H1 (cell line): ENCODE data around the gene OBSL1. TPM values are rescaled to one million over a fixed set of nuclear protein-coding genes. Genes with fewer than 3 reads are reported as not detected.

Source experiments
- CTCF ChIA-PET: fragments of 300-600 bp; sonication (Branson Sonifier 250); formaldehyde crosslinking; loops from one replicate; lab custom pipeline; 2021; ENCODE audit not compliant: partially characterized antibody; lab: Charles Lee
- POLR2A ChIA-PET: fragments of 300-600 bp; sonication (Branson Sonifier 250); formaldehyde crosslinking; loops from one replicate; lab custom pipeline; 2021; ENCODE audit warnings: inconsistent platforms; ENCODE audit not compliant: partially characterized antibody; lab: Charles Lee
- DNase-seq, 2 experiments: peaks; one replicate each; pipeline versions ENCODE4 v3.0.0 to v3.0.0-alpha.2; 2010 to 2022; ENCODE audit warnings: low spot score in 2 of 2, low read depth in 1 of 2, mixed read lengths in 1 of 2
- FAIRE-seq: peaks from 2 replicates; lab custom pipeline; 2011; peaks lifted over from hg19 to GRCh38; lab: Jason Lieb, UNC
- H2AFZ ChIP-seq: 2 replicates; pipeline ENCODE4 v1.8.1; 2012; ENCODE audit warnings: low read length, inconsistent platforms
- H2AK5ac ChIP-seq: 2 replicates; pipeline ENCODE4 v1.6.1; 2013; ENCODE audit warnings: low read depth, low read length
- H2BK120ac ChIP-seq: replicated peaks from 2 replicates; pipeline ENCODE3; 2013; ENCODE audit warnings: low read depth, low read length, inconsistent platforms
- H2BK12ac ChIP-seq: 2 replicates; pipeline ENCODE4 v1.6.1; 2013; ENCODE audit warnings: low read depth, low read length
- H2BK15ac ChIP-seq: 2 replicates; pipeline ENCODE4 v1.6.1; 2013; ENCODE audit warnings: low read length
- H2BK20ac ChIP-seq: 2 replicates; pipeline ENCODE4 v1.6.1; 2013; ENCODE audit warnings: low read length
- H2BK5ac ChIP-seq: 2 replicates; pipeline ENCODE4 v1.6.1; 2013; ENCODE audit warnings: low read depth, low read length
- H3K14ac ChIP-seq: 2 replicates; pipeline ENCODE4 v1.6.1; 2013; ENCODE audit warnings: inconsistent platforms; ENCODE audit not compliant: insufficient read length
- H3K18ac ChIP-seq: 2 replicates; pipeline ENCODE4 v1.6.1; 2013; ENCODE audit warnings: low read length; ENCODE audit errors: extremely low read depth
- H3K23ac ChIP-seq: 2 replicates; pipeline ENCODE4 v1.6.1; 2013; ENCODE audit warnings: inconsistent platforms; ENCODE audit not compliant: insufficient read length
- H3K23me2 ChIP-seq: 2 replicates; pipeline ENCODE4 v1.6.1; 2013; ENCODE audit warnings: low read depth, low read length
- H3K27ac ChIP-seq: 2 replicates; pipeline ENCODE4 v1.6.1; 2011; ENCODE audit warnings: low read depth, low read length, inconsistent platforms
- H3K27me3 ChIP-seq, 4 experiments: replicated peaks in 1 of 4; 1 replicate in 1 of 4; 2 replicates in 3 of 4; pipeline versions ENCODE4 v1.6.1 to v1.8.1; 2011 to 2013; ENCODE audit warnings: low read length in 3 of 4, mild to moderate bottlenecking in 3 of 4, inconsistent platforms in 2 of 4, mixed read lengths in 2 of 4, moderate library complexity in 1 of 4; ENCODE audit not compliant: control insufficient read depth in 3 of 4, insufficient read depth in 3 of 4; ENCODE audit errors: extremely low read depth in 1 of 4
- H3K36me3 ChIP-seq, 4 experiments: 2 replicates each; pipeline versions ENCODE4 v1.6.1 to v1.8.1; 2011 to 2013; ENCODE audit warnings: mild to moderate bottlenecking in 4 of 4, low read length in 3 of 4, moderate library complexity in 2 of 4, control low read depth in 1 of 4, inconsistent platforms in 1 of 4; ENCODE audit not compliant: insufficient read depth in 4 of 4, control insufficient read depth in 2 of 4
- H3K4ac ChIP-seq: replicated peaks from 2 replicates; pipeline ENCODE3; 2013; ENCODE audit warnings: low read length, low read depth, mixed read lengths, inconsistent platforms; ENCODE audit not compliant: insufficient read length
- H3K4me1 ChIP-seq, 4 experiments: replicated peaks in 1 of 4; 1 replicate in 1 of 4; 2 replicates in 3 of 4; pipeline versions ENCODE4 v1.6.1 to v1.8.1; 2011 to 2013; ENCODE audit warnings: low read length in 3 of 4, inconsistent platforms in 2 of 4, mixed read lengths in 1 of 4; ENCODE audit not compliant: insufficient read depth in 4 of 4, control insufficient read depth in 3 of 4
- H3K4me2 ChIP-seq, 2 experiments: 2 replicates each; pipeline versions ENCODE4 v1.6.1 to v1.8.1; 2011 to 2013; ENCODE audit warnings: low read depth in 2 of 2, low read length in 2 of 2, control low read depth in 1 of 2, inconsistent platforms in 1 of 2, mild to moderate bottlenecking in 1 of 2; ENCODE audit not compliant: insufficient read depth in 1 of 2
- H3K4me3 ChIP-seq, 4 experiments: fragments of 200-600, 300-600 bp in 1 of 4; sonication (generic), shearing (Covaris generic), sonication (Bioruptor Twin) in 1 of 4; 2 replicates each; pipeline versions ENCODE4 v1.5.1 to v1.8.1; 2011 to 2016; ENCODE audit warnings: low read length in 4 of 4, low read depth in 3 of 4, control low read depth in 2 of 4, inconsistent platforms in 2 of 4, mild to moderate bottlenecking in 2 of 4, mixed read lengths in 1 of 4, moderate library complexity in 1 of 4; ENCODE audit not compliant: insufficient read depth in 2 of 4; ENCODE audit errors: extremely low read depth in 1 of 4
- H3K56ac ChIP-seq: replicated peaks from 2 replicates; pipeline ENCODE3; 2013; ENCODE audit warnings: low read depth, mild to moderate bottlenecking, mixed read lengths, low read length, inconsistent platforms; ENCODE audit not compliant: insufficient read length
- H3K79me1 ChIP-seq: 2 replicates; pipeline ENCODE4 v1.6.1; 2013; ENCODE audit warnings: low read depth, low read length, control low read depth
- H3K79me2 ChIP-seq, 2 experiments: 2 replicates each; pipeline versions ENCODE4 v1.6.1 to v1.8.1; 2012 to 2013; ENCODE audit warnings: low read length in 2 of 2, mild to moderate bottlenecking in 2 of 2, inconsistent platforms in 1 of 2; ENCODE audit not compliant: insufficient read depth in 2 of 2, control insufficient read depth in 1 of 2
- H3K9ac ChIP-seq, 4 experiments: replicated peaks in 1 of 4; 1 replicate in 1 of 4; 2 replicates in 3 of 4; pipeline versions ENCODE4 v1.6.1 to v1.8.1; 2011 to 2013; ENCODE audit warnings: low read depth in 3 of 4, low read length in 3 of 4, control low read depth in 2 of 4, mild to moderate bottlenecking in 2 of 4, moderate library complexity in 2 of 4, inconsistent platforms in 1 of 4; ENCODE audit errors: extremely low read depth in 1 of 4
- H3K9me3 ChIP-seq, 2 experiments: 2 replicates each; pipeline versions ENCODE4 v1.6.1 to v1.8.1; 2012 to 2013; ENCODE audit warnings: mild to moderate bottlenecking in 2 of 2, moderate library complexity in 2 of 2, control low read depth in 1 of 2, inconsistent platforms in 1 of 2, low read depth in 1 of 2, low read length in 1 of 2, mixed read lengths in 1 of 2; ENCODE audit not compliant: insufficient read depth in 2 of 2
- H4K20me1 ChIP-seq, 2 experiments: replicated peaks in 1 of 2; 2 replicates each; pipeline versions ENCODE3 to v1.8.1; 2011 to 2013; ENCODE audit warnings: inconsistent platforms in 2 of 2, low read length in 2 of 2, mild to moderate bottlenecking in 1 of 2; ENCODE audit not compliant: insufficient read depth in 2 of 2, control insufficient read depth in 1 of 2
- H4K5ac ChIP-seq: 2 replicates; pipeline ENCODE4 v1.6.1; 2013; ENCODE audit warnings: low read length, low read depth, mixed read lengths, inconsistent platforms; ENCODE audit not compliant: insufficient read length
- H4K8ac ChIP-seq: 2 replicates; pipeline ENCODE4 v1.8.0; 2013; ENCODE audit warnings: mild to moderate bottlenecking, moderate library complexity, low read length, inconsistent platforms; ENCODE audit not compliant: insufficient read depth; ENCODE audit errors: extremely low read depth
- H4K91ac ChIP-seq: replicated peaks from 2 replicates; pipeline ENCODE3; 2013; ENCODE audit warnings: low read length, mixed read lengths, inconsistent platforms; ENCODE audit not compliant: insufficient read length
- POLR2A ChIP-seq, 2 experiments: IDR thresholded peaks; 1 replicate in 1 of 2; 2 replicates in 1 of 2; pipeline ENCODE4 v1.6.1; 2011; ENCODE audit warnings: low read depth in 2 of 2, low read length in 2 of 2, mild to moderate bottlenecking in 2 of 2; ENCODE audit errors: control extremely low read depth in 1 of 2
- WGBS, 2 experiments: shearing (Covaris generic) in 1 of 2; methylation state at CpG; one replicate each; pipeline versions ENCODE4 v1.1.6 to v1.1.7; 2013 to 2015; ENCODE audit warnings: low lambda C conversion rate in 2 of 2, mixed read lengths in 2 of 2, inconsistent platforms in 1 of 2, low coverage in 1 of 2, missing lambda C conversion rate in 1 of 2; ENCODE audit not compliant: insufficient replicate concordance in 2 of 2, insufficient coverage in 1 of 2, insufficient read length in 1 of 2; ENCODE audit errors: extremely low coverage in 1 of 2, missing lambda C conversion rate in 1 of 2; 5-methylcytosine and 5-hydroxymethylcytosine counted together
- polyA plus RNA-seq, 7 experiments: library from polyadenylated mRNA; depleted of rRNA in 3 of 7; stranded (reverse) in 5 of 7; unstranded in 2 of 7; fragments of >200 nt in 5 of 7; fragments of 200-250 nt in 2 of 7; gene quantifications; 1 replicate in 5 of 7; 2 replicates in 1 of 7; 4 replicates in 1 of 7; pipeline versions ENCODE4 v1.2.1 to v1.2.3, GENCODE V29; 2011 to 2013; ENCODE audit warnings: missing spikeins in 2 of 7, mixed read lengths in 2 of 7
- total RNA-seq: library from RNA; stranded (reverse); fragmentation: NEBNext Ultra II Directional; extraction: Animal tissue kit (Norgen Biotek cat#: 25700); gene quantifications from 2 replicates; pipeline ENCODE4 v1.2.1, GENCODE V29; 2021

Gene OBSL1
- total and polyA plus RNA-seq, 2 of the 8 experiments (the other 6 are each of a cell fraction or from before 2014, with no cell fraction given), result 116 to 127 TPM

DNA sequence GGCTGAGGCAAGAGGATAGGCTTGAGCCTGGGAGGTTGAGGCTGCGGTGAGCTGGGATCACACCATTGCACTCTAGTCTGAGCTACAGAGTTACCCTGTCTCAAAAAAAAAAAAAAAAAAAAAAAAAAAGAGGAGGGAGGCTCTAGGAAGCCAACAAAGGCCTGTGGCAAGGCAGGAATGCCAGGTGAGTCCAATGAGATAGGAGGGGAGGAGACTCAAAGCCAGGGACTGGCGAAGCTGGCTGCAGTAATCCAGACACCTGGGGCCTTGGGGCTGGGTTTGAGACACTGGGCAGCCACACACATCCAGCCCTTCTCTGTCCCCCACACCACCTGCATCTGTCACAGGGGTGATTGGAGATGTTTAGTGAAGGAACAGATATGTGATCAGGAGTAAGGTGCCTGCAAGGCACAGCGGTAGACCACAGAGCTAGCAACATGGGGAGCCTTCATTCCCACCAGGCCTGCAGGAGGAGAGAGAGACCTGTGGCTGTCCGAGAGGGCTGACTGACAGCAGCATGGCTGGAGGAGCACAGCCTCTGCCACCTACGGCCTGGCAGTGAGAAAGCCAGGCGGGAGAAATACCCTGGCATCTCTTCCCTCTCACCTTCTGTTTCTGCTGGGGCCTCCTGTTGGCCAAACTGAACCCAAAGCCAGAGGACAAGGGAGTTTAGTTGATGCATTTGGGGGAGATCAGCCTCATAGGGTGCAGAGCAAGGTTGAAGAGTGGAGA, 37.2 kb downstream of the OBSL1 start:
- no peak overlapping the region for H2BK12ac ChIP-seq
- H3K23me2 ChIP-seq, result peaks cover 3% of the 10 kb centered on the region; the same call in 1 of the 2 replicates
- no peak overlapping the region for H2BK5ac ChIP-seq
- H2AFZ ChIP-seq, result 0 out of 2 replicates have a peak overlapping the region, but pooled peaks have one; percentile 57
- H2BK20ac ChIP-seq, result no peak overlapping the region
- H3K4me1 ChIP-seq, result peaks cover 0 to 23% (median 16%) of the 10 kb centered on the region in 4 experiments; a peak in 6 of 7 replicates
- H2BK120ac ChIP-seq, result no peak overlapping the region
- FAIRE-seq, result no peak
- no peak overlapping the region for H3K27ac ChIP-seq
- H4K8ac ChIP-seq, result no peak overlapping the region
- no peak overlapping the region for H3K23ac ChIP-seq
- H4K20me1 ChIP-seq, result no peaks in the 10 kb centered on the region
- H2AK5ac ChIP-seq, result no peak overlapping the region
- no peaks in the 10 kb centered on the region for H3K79me2 ChIP-seq
- 84% methylated on average over 6 of the region's 6 CpGs; no CpG with 5 or more reads in 1 of the 2 experiments for WGBS, 2 experiments
- no peak for TF ChIP-seq POLR2A (IDR thresholded peaks at IDR 0.05; ENCODE audit: control extremely low read depth in 1 of 2, low read depth in 2 of 2, low read length in 2 of 2)
- TF ChIP-seq, all 59 proteins: peak for 0
- Histone ChIP-seq H3K56ac (no peak overlapping the region), H3K4ac (no peak overlapping the region), H3K4me3 (no peak overlapping the region), H3K36me3 (peaks cover 0 to 2% (median under 1%) of the 10 kb centered on the region in 4 experiments; a peak in 2 of 8 replicates), H2BK15ac (peak overlapping the region; percentile 81; the same call in 1 of the 2 replicates), H4K5ac (no peak overlapping the region), H3K14ac (no peak overlapping the region), H3K4me2 (no peak overlapping the region), H3K9ac (peak overlapping the region in 1 of 4 experiments; percentile 4; a peak in 1 of 7 replicates), H3K79me1 (no peaks in the 10 kb centered on the region), H4K91ac (peak overlapping the region; percentile 58), H3K9me3 (no peaks in the 10 kb centered on the region), H3K27me3 (peaks cover 0 to 10% (median 6%) of the 10 kb centered on the region in 4 experiments; a peak in 6 of 7 replicates), H3K18ac (no peak overlapping the region)
- no peak for DNase-seq
- CTCF ChIA-PET, result interaction anchor here (0.8 to 113.1 kb wide), 9 partner anchors 8 to 128 kb away, joined by 3 to 7248 read pairs (median 293); partner anchors contain the start of genes ASIC4, DES, GMPPA and SPEG
- POLR2A ChIA-PET, result interaction anchor here (0.8 to 1.4 kb wide), 9 partner anchors 36 to 110 kb away, joined by 3 to 6 read pairs (median 3); partner anchors contain the start of genes INHA and OBSL1
